Gastrocnemius medialis (tissue), 4 donors: Measurements from ENCODE around the gene INAVA. TPM values are rescaled to one million over a fixed set of nuclear protein-coding genes. Genes with fewer than 3 reads are reported as not detected.

ENCODE experiments used
- ATAC-seq, 2 donors: fragments of 150-250 bp; one replicate each; pipeline ENCODE4 v1.9.1; 2016
- DNase-seq, 2 donors: peaks; one replicate each; pipeline ENCODE4 v3.0.0-alpha.2; 2019
- H3K27ac ChIP-seq, 4 donors: fragments of 200-600 bp; sonication (generic); 1 replicate in 1 of 4; 2 replicates in 3 of 4; pipeline ENCODE4 v1.5.1; 2016 to 2018; ENCODE audit warnings: mild to moderate bottlenecking in 2 of 4, moderate library complexity in 1 of 4
- H3K27me3 ChIP-seq, 3 donors: fragments of 200-600 bp; sonication (generic) in 2 of 3; 1 replicate in 1 of 3; 2 replicates in 2 of 3; pipeline versions ENCODE4 v1.5.1 to v1.6.0; 2016 to 2019; ENCODE audit warnings: mild to moderate bottlenecking in 1 of 3, moderate library complexity in 1 of 3
- H3K36me3 ChIP-seq, 2 donors: fragments of 200-600 bp; sonication (generic) in 1 of 2; one replicate each; pipeline ENCODE4 v1.5.1; 2017 to 2018
- H3K4me1 ChIP-seq, 2 donors: fragments of 200-600 bp; sonication (generic) in 1 of 2; one replicate each; pipeline ENCODE4 v1.5.1; 2016 to 2017; ENCODE audit warnings: mild to moderate bottlenecking in 2 of 2
- H3K4me3 ChIP-seq, 4 donors: fragments of 200-600 bp; sonication (generic) in 3 of 4; 1 replicate in 1 of 4; 2 replicates in 3 of 4; pipeline ENCODE4 v1.5.1; 2016 to 2019; ENCODE audit warnings: mild to moderate bottlenecking in 2 of 4
- H3K9me3 ChIP-seq, 3 donors: fragments of 200-600 bp; sonication (generic) in 2 of 3; 1 replicate in 1 of 3; 2 replicates in 2 of 3; pipeline ENCODE4 v1.5.1; 2016 to 2019
- POLR2A ChIP-seq, 2 donors: fragments of 450-650 bp; IDR thresholded peaks; one replicate each; pipeline ENCODE4 v1.6.1; 2017; ENCODE audit warnings: antibody characterized with exemption in 2 of 2, mild to moderate bottlenecking in 2 of 2, moderate library complexity in 2 of 2
- in situ Hi-C, 4 donors: fragments of 200-750 bp; cut with MboI; loops; one replicate each; pipeline versions ENCODE4 v1.15.0 to v1.8.0; 2017; ENCODE audit warnings: low sequenced_read_pairs in 4 of 4
- intact Hi-C: fragments of 100-400 bp; cut with DNase I; formaldehyde crosslinking; loops from one replicate; pipeline ENCODE4 v1.15.1; 2023; ENCODE audit warnings: low total_unique reads
- total RNA-seq, 4 donors: library from RNA; depleted of rRNA; stranded (reverse); fragments of >200 nt; gene quantifications; one replicate each; pipeline versions ENCODE4 v1.1.0 to v1.2.3, GENCODE V29; 2016
- TF ChIP-seq, protein P1 (sequence below), 5 experiments: fragments of 450-650 bp in 3 of 5; fragments of 200-600 bp in 2 of 5; sonication (generic) in 2 of 5; IDR thresholded peaks in 4 of 5; conservative IDR thresholded peaks in 1 of 5; 1 replicate in 4 of 5; 2 replicates in 1 of 5; pipeline ENCODE4 v1.5.1; 2016 to 2019; ENCODE audit warnings: antibody characterized with exemption in 5 of 5, mild to moderate bottlenecking in 3 of 5, moderate library complexity in 3 of 5

The INAVA gene
- total RNA-seq, 4 donors from 2014 or later = 0.58 TPM; not detected in 3

DNA sequence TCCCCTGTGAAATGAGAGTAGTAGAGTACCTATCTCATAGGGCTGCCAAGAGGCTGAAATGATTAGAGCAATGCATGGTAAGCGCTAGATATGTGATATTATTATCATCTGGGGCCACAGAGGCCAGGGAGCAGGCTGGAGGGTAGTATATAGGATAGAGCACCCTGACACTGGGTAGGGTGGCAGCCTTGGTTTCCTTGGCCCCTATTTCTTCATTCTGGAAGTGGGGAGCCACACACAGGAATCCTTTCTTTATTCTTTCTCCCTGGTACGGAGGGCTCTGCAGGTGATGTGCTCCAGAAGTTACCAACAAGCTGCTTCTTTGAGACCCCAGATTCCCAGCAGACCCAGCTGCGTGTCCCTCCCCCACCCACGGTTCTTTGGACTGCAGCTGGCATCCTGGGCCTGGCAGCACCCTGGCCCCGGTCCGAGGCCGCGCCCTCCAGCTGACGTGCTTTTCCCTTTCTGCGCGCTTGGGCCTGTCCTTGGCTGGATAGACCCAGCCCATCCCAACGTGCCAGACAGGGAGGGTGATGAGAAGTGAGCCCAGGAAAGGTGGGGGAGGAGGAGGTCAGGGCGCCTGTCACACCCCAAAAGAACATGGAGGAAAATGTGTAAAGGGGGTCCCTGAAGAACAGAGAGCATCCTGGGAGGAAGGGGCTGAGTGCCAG, 18.2 kb downstream of the INAVA start:
- no peak for DNase-seq
- no peak for TF ChIP-seq POLR2A (IDR thresholded peaks at IDR 0.05)
- TF ChIP-seq, protein P1, sequence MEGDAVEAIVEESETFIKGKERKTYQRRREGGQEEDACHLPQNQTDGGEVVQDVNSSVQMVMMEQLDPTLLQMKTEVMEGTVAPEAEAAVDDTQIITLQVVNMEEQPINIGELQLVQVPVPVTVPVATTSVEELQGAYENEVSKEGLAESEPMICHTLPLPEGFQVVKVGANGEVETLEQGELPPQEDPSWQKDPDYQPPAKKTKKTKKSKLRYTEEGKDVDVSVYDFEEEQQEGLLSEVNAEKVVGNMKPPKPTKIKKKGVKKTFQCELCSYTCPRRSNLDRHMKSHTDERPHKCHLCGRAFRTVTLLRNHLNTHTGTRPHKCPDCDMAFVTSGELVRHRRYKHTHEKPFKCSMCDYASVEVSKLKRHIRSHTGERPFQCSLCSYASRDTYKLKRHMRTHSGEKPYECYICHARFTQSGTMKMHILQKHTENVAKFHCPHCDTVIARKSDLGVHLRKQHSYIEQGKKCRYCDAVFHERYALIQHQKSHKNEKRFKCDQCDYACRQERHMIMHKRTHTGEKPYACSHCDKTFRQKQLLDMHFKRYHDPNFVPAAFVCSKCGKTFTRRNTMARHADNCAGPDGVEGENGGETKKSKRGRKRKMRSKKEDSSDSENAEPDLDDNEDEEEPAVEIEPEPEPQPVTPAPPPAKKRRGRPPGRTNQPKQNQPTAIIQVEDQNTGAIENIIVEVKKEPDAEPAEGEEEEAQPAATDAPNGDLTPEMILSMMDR (IDR thresholded peaks at IDR 0.05 in 4 of 5, conservative IDR thresholded peaks at IDR 0.05 in 1 of 5) = no peak

DNA sequence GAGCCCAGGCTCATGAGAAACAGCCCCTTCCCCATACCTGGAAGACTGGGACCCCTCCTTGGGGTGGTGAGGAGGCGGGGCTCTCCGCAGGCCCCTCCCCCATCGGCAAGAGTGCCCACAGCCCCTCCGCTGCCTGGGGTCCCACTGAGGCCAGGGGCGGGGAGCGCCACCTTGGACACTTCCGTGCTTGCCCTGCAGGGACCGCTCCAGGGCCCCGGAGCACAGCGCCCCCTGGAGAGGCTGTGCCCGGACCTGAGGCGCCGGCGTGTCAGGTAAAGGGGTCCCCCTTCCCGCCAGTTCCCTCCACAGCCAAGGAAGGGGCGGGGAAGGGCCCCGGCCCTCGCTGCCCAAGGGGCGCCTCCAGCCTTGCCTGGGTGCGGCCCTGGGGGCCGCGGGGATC, 21.5 kb downstream of the INAVA start:
- Histone ChIP-seq H3K27ac (no peak overlapping the region), H3K4me1 (no peaks in the 10 kb centered on the region), H3K36me3 (no peaks in the 10 kb centered on the region), H3K27me3 (no peaks in the 10 kb centered on the region), H3K9me3 (no peaks in the 10 kb centered on the region), H3K4me3 (no peak overlapping the region)
- ATAC-seq (no peak), DNase-seq (no peak)
- no peak for TF ChIP-seq POLR2A (IDR thresholded peaks at IDR 0.05)
- TF ChIP-seq, protein P1 (IDR thresholded peaks at IDR 0.05 in 4 of 5, conservative IDR thresholded peaks at IDR 0.05 in 1 of 5) = no peak
- in situ Hi-C loops (no loop called here), intact Hi-C loops (no loop called here)

More for the DNA sequence above, 18.2 kb downstream of the INAVA start:
- intact Hi-C loops (no loop called here), in situ Hi-C loops (no loop called here)
- Histone ChIP-seq H3K4me1 (no peaks in the 10 kb centered on the region), H3K9me3 (no peaks in the 10 kb centered on the region), H3K27me3 (no peaks in the 10 kb centered on the region), H3K4me3 (no peak overlapping the region), H3K36me3 (no peaks in the 10 kb centered on the region), H3K27ac (no peak overlapping the region)
- ATAC-seq = no peak

DNA sequence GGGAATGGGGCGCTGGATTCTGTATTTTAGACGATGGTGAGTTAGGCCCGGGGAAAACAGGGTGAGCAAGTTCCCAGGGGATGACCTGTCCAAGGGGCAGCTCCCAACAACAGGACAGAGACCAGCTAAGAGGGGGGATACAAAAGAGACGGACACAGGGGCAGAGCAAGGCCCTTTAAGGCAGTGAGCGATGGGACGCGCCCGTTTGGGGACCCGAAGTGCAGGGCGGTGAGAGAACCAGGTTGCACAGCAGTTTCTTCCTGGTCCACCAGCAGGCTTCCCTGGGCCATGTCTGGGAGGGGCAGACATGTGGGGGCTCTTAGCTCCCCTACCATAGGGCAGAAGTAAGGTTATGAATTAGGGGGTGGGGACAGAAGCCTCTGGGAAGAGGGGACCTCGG, 22.0 kb downstream of the INAVA start:
- in situ Hi-C loops = no loop called here
- intact Hi-C loops = no loop called here
- no peak overlapping the region for H3K27ac ChIP-seq
- H3K27me3 ChIP-seq = no peaks in the 10 kb centered on the region
- DNase-seq (no peak), ATAC-seq (no peak)
- TF ChIP-seq, protein P1 (IDR thresholded peaks at IDR 0.05 in 4 of 5, conservative IDR thresholded peaks at IDR 0.05 in 1 of 5) = no peak
- TF ChIP-seq POLR2A (IDR thresholded peaks at IDR 0.05) = no peak
- no peak overlapping the region for H3K4me3 ChIP-seq
- no peaks in the 10 kb centered on the region for H3K4me1 ChIP-seq
- H3K36me3 ChIP-seq = no peaks in the 10 kb centered on the region
- no peaks in the 10 kb centered on the region for H3K9me3 ChIP-seq

DNA sequence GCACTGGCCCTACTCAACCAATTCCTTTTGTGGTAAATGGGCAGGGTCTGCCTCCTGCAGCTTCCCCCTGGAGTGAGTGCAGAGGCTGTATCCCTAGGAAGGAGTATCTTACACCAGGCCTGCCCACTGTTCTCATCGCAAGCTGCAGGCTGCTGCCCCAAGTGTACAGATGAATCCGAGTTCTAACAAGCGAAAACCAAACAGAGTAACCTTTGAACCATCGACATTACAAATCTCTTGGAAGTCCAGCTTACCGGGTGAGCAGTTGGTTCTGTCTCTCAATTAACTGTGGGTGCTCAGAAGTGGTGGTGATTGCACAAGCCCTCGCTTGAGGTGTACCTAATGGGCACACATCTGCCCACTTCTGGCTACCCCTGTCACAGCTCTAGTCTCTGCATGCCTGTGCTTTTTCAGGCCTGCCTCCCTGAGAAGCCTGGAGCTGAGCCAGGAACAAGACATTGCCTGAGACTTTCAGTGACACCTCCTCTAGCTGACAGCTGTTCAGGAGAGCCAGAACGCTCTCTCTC, 22.7 kb downstream of the INAVA start:
- no peaks in the 10 kb centered on the region for H3K27me3 ChIP-seq
- peak overlapping the region in 2 of 4 donors; percentile 37 to 41 for H3K27ac ChIP-seq
- TF ChIP-seq, protein P1 (IDR thresholded peaks at IDR 0.05 in 4 of 5, conservative IDR thresholded peaks at IDR 0.05 in 1 of 5) = no peak
- DNase-seq = peak; percentile 54 to 73
- ATAC-seq = peak; percentile 93 to 95
- H3K36me3 ChIP-seq = no peaks in the 10 kb centered on the region
- intact Hi-C loops (no loop called here), in situ Hi-C loops (no loop called here)
- no peaks in the 10 kb centered on the region for H3K9me3 ChIP-seq
- no peaks in the 10 kb centered on the region for H3K4me1 ChIP-seq
- no peak overlapping the region for H3K4me3 ChIP-seq
